ENCODE data around the gene ANKRD36B. TPM values are rescaled to one million over a fixed set of nuclear protein-coding genes. Genes with fewer than 3 reads are reported as not detected.
"Not testable (repeated sequence)": the region's sequence is repeated elsewhere in the genome, so short reads cannot be mapped to it uniquely, and the experiment has no call there.

The ANKRD36B gene
- total RNA-seq: 10 to 100 TPM; 21.8 to 44.9 TPM

GRCh38 chr2:97589598-97590510 is at the start of gene ANKRD36B:
Gene ANKRD36B (minus strand): TSS chr2:97589877. CDS start chr2:97589685, 192 bp downstream.
- ATAC-seq (peak; percentile 80 to 84), DNase-seq (ENCODE audit: low spot score in 2 of 2) (peak; percentile 60 to 72)
- not testable (repeated sequence) for H3K36me3 Mint-ChIP-seq, H3K9me3 Mint-ChIP-seq
- peak within 1 kb of the TSS; percentile 95 to 99 for H3K27ac Mint-ChIP-seq

DNA sequence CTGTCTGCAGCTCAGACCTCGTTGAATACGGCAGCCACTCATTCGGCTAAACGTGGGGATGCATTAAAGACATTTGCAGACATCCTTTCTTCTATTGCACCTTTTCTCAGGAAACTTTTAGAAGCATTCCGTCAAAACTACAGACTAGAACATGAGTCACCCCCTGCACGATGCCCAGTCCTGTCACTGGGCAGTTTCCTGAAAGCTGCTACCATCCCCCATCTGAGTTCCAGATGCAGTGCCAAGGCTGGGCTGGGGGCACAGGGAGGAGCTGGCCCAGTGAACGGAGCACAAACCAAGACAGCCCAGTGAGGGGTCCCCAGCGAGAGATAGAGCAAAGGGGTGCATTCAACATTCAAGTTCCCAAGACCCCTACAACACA is 36.4 kb upstream of the ANKRD36B start:
- not testable (repeated sequence) for DNase-seq (ENCODE audit: low spot score in 2 of 2); ATAC-seq; H3K9me3 Mint-ChIP-seq; H3K27ac Mint-ChIP-seq; H3K36me3 Mint-ChIP-seq

DNA sequence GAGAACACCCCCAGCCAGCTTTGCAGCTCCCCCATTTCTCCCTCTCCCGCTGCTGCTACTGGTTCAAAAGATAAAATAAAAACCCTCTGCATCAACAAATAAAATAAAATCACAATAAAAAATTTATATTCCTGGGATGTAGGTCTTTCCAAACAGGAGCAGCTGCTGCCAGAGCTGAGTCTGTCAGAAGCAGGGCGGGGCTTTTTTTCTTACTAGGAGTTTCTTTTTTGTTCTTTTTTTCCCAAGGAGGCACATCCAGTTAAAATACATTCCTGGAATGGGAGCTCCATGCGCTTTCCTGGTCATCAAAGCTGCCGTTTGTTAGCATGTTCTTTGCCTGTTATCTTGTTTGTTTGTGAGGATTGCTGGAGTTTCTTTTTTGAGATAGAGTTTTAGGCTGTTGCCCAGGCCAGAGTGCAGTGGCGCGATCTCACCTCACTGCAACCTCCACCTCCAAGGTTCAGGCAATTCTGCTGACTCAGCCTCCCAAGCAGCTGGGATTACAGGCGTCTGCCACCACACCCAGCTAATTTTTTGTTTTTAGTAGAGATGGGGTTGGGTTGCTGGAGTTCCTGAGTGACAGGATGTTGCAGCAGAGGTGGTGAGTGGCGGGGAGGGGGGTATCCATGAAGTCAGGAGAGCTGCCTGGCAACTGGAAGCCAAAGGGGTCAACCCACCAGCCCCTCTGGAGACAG is 35.8 kb upstream of the ANKRD36B start:
- ATAC-seq; H3K36me3 Mint-ChIP-seq; H3K27ac Mint-ChIP-seq; H3K9me3 Mint-ChIP-seq; DNase-seq (ENCODE audit: low spot score in 2 of 2): not testable (repeated sequence)

GRCh38 chr2:97622976-97623375 is 33.3 kb upstream of the ANKRD36B start:
- not testable (repeated sequence) for DNase-seq (ENCODE audit: low spot score in 2 of 2); H3K27ac Mint-ChIP-seq; H3K36me3 Mint-ChIP-seq; H3K9me3 Mint-ChIP-seq; ATAC-seq

- H3K9me3 Mint-ChIP-seq; ATAC-seq; H3K36me3 Mint-ChIP-seq; DNase-seq (ENCODE audit: low spot score in 2 of 2): not testable (repeated sequence)
- peak overlapping the region in 1 of 2 donors; percentile 23 for H3K27ac Mint-ChIP-seq
These were observed 30.8 kb upstream of the ANKRD36B start for GRCh38 chr2:97620492-97620891.

GRCh38 chr2:97618939-97619827 is 29.5 kb upstream of the ANKRD36B start:
- not testable (repeated sequence) for DNase-seq (ENCODE audit: low spot score in 2 of 2); H3K36me3 Mint-ChIP-seq; H3K9me3 Mint-ChIP-seq
- ATAC-seq: peak; percentile 93
- H3K27ac Mint-ChIP-seq: peak overlapping the region in 1 of 2 donors; percentile 14

DNA sequence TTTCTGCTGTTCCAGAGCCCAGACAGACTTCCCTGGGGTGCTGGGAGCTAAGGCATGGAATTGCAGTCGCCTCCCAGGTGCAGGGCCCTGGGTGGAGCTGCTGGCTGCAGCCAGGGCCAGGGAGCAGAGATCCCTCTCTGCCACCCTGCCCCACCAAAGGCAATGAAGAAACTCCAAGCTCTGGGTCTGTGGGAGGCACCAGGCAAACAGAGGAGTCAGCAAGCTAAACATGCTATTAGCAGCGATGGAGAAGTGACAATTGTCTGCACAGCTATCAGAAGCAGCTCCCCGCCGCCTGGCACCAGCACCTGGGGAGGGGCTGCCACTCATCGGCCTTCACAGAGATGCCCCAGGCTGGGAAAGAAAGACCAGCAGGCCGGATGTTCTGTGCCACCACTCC is 28.2 kb upstream of the ANKRD36B start:
- DNase-seq (ENCODE audit: low spot score in 2 of 2) (no peak), ATAC-seq (no peak)
- Mint-ChIP-seq H3K36me3 (no peaks in the 10 kb centered on the region), H3K9me3 (peaks cover 0 to 5% of the 10 kb centered on the region in 2 donors), H3K27ac (no peak overlapping the region)

DNA sequence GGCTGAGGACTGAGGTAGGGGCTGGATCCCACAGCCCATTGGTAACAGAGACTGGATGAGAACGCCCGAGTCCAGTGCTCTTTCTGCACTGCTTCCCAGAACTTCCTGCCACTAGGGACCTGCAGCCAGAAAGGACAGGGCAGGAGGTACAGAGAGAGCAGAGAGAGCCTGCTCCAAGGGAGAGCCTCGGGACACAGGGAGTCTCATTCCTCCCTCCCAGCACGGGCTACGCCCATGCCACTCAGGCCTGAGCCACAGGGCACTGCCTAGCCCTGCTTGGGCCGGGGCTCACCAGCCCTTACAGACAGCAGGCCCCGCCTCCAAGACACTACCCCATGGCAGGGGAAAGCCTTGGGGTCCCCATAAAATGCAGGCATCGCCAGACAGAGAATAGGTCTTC is 26.1 kb upstream of the ANKRD36B start:
- not testable (repeated sequence) for H3K9me3 Mint-ChIP-seq, H3K27ac Mint-ChIP-seq, ATAC-seq

GRCh38 chr2:97611895-97612294 is 22.2 kb upstream of the ANKRD36B start:
- H3K27ac Mint-ChIP-seq; DNase-seq (ENCODE audit: low spot score in 2 of 2); ATAC-seq; H3K36me3 Mint-ChIP-seq; H3K9me3 Mint-ChIP-seq: not testable (repeated sequence)

More for the DNA sequence above, 26.1 kb upstream of the ANKRD36B start:
- not testable (repeated sequence) for DNase-seq (ENCODE audit: low spot score in 2 of 2); H3K36me3 Mint-ChIP-seq

DNA sequence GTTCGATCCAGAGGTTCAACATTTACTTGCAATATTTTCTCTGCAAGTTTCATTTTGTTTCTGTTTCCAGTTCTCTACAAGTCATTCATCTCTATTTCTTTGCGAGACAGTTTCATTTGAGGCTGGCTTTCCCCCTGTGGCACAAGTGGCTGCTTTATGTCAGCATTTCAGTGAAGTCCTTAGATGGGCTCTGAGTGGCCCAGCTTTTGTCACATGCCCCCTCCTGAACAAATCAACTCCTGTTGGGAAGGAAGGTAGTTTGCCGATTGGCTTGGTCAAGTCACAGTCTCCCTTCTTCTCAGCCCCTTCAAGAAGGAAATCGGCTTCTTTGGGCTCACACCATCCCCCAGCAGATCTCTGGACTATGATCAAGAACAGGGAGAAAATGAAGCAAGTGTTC is 19.1 kb upstream of the ANKRD36B start:
- DNase-seq (ENCODE audit: low spot score in 2 of 2); H3K9me3 Mint-ChIP-seq; ATAC-seq; H3K36me3 Mint-ChIP-seq; H3K27ac Mint-ChIP-seq: not testable (repeated sequence)

- not testable (repeated sequence) for H3K27ac Mint-ChIP-seq; H3K36me3 Mint-ChIP-seq; DNase-seq (ENCODE audit: low spot score in 2 of 2); H3K9me3 Mint-ChIP-seq
- ATAC-seq: peak in 1 of 2 donors; percentile 24
These were observed 16.1 kb upstream of the ANKRD36B start for GRCh38 chr2:97605524-97606339.

DNA sequence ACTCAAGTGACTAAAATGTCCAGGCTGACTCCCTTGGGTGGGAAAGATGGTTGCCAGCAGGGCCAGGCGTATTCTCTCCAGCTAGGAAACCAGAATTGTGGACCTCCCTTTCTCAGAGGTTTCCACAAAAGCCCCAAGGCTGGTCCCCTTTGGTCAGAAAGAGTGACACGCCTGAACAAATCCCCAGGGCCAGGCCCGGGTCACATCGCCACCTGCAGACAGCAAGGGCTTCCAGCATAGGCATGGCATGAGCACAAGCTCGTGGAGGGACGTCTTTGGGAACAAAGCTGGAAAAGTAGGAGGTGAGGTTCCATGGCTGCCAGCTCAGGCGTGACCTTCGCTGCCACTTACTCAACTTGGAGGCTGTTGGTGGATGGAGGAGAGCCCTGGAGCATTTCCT is 15.4 kb upstream of the ANKRD36B start:
- not testable (repeated sequence) for DNase-seq (ENCODE audit: low spot score in 2 of 2); ATAC-seq; H3K9me3 Mint-ChIP-seq; H3K36me3 Mint-ChIP-seq; H3K27ac Mint-ChIP-seq

DNA sequence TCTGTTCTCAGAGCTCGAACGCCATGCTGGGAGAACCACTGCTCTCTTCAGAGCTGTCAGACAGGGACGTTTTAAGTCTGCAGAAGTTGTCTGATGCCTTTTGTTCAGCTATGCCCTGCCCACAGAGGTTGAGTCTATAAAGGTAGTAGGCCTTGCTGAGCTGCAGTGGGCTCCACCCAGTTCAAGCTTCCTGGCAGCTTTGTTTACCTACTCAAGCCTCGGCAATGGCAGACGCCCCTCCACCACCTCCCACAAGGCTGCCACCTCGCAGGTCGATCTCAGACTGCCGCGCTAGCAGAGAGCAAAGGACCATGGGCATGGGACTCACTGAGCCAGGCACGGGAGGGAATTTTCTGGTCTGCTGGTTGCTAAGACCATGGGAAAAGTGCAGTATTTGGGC is 11.9 kb upstream of the ANKRD36B start:
- H3K9me3 Mint-ChIP-seq; ATAC-seq; DNase-seq (ENCODE audit: low spot score in 2 of 2); H3K36me3 Mint-ChIP-seq; H3K27ac Mint-ChIP-seq: not testable (repeated sequence)

DNA sequence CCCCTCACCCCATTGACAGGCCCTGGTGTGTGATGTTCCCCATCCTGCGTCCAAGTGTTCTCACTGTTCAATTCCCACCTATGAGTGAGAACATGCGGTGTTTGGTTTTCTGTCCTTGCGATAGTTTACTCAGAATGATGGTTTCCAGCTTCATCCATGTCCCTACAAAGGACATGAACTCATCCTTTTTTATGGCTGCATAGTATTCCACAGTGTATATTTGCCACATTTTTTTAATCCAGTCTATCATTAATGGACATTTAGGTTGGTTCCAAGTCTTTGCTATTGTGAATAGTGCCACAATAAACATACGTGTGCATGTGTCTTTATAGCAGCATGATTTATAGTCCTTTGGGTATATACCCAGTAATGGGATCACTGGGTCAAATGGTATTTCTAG is 6.5 kb upstream of the ANKRD36B start:
- H3K27ac Mint-ChIP-seq; H3K36me3 Mint-ChIP-seq; H3K9me3 Mint-ChIP-seq; DNase-seq (ENCODE audit: low spot score in 2 of 2); ATAC-seq: not testable (repeated sequence)

GRCh38 chr2:97593520-97593919 is 3.8 kb upstream of the ANKRD36B start:
- not testable (repeated sequence) for ATAC-seq; DNase-seq (ENCODE audit: low spot score in 2 of 2); H3K27ac Mint-ChIP-seq; H3K9me3 Mint-ChIP-seq; H3K36me3 Mint-ChIP-seq
